H1 (cell line): ENCODE data around the gene URM1.

ENCODE experiments used
- CEBPB ChIP-seq: IDR thresholded peaks from 2 replicates; pipeline ENCODE4 v1.6.1; 2012; ENCODE audit warnings: low read depth, low read length
- EGR1 ChIP-seq: IDR thresholded peaks from 2 replicates; pipeline ENCODE4 v1.6.1; 2011; ENCODE audit warnings: low read depth, low read length, borderline replicate concordance
- EP300 ChIP-seq, 2 experiments: IDR thresholded peaks; 1 replicate in 1 of 2; 2 replicates in 1 of 2; pipeline ENCODE4 v1.6.1; 2011 to 2012; ENCODE audit warnings: low read depth in 2 of 2, low read length in 2 of 2, mild to moderate bottlenecking in 2 of 2, borderline replicate concordance in 1 of 2, inconsistent platforms in 1 of 2, moderate library complexity in 1 of 2
- EZH2 ChIP-seq: fragments of 200-600 bp; sonication (generic); IDR thresholded peaks from 2 replicates; pipeline ENCODE4 v1.7.1; 2012; ENCODE audit warnings: low read depth, mild to moderate bottlenecking, moderate library complexity, low read length, inconsistent platforms; ENCODE audit not compliant: severe bottlenecking
- KDM1A ChIP-seq: fragments of 200-600, 300-600 bp; sonication (generic); IDR thresholded peaks from 2 replicates; pipeline ENCODE4 v1.7.1; 2016; ENCODE audit warnings: mild to moderate bottlenecking, low read length, borderline replicate concordance
- POLR2AphosphoS5 ChIP-seq: IDR thresholded peaks from 2 replicates; pipeline ENCODE4 v1.6.1; 2011; ENCODE audit warnings: low read depth, low read length
- RXRA ChIP-seq: IDR thresholded peaks from 2 replicates; pipeline ENCODE4 v1.6.1; 2011; ENCODE audit warnings: low read depth, mild to moderate bottlenecking, low read length, moderate library complexity; ENCODE audit not compliant: insufficient read depth
- SP1 ChIP-seq: IDR thresholded peaks from 2 replicates; pipeline ENCODE4 v1.6.1; 2011; ENCODE audit warnings: low read depth, low read length
- SUZ12 ChIP-seq: fragments of 200-600 bp; sonication (generic); IDR thresholded peaks from 2 replicates; pipeline ENCODE4 v1.6.1; 2012; ENCODE audit warnings: mild to moderate bottlenecking, inconsistent platforms, low read length, moderate library complexity, mixed read lengths
- TCF12 ChIP-seq: IDR thresholded peaks from 2 replicates; pipeline ENCODE4 v1.6.1; 2011; ENCODE audit warnings: low read depth, mild to moderate bottlenecking, low read length
- TF ChIP-seq, protein P1 (sequence below), 3 experiments: IDR thresholded peaks; 1 replicate in 2 of 3; 2 replicates in 1 of 3; pipeline versions ENCODE4 v1.5.1 to v1.6.1; 2011; ENCODE audit warnings: low read length in 3 of 3, mild to moderate bottlenecking in 3 of 3, inconsistent platforms in 2 of 3, low read depth in 1 of 3, moderate library complexity in 1 of 3; ENCODE audit not compliant: insufficient read depth in 1 of 3; ENCODE audit errors: control extremely low read depth in 1 of 3

DNA sequence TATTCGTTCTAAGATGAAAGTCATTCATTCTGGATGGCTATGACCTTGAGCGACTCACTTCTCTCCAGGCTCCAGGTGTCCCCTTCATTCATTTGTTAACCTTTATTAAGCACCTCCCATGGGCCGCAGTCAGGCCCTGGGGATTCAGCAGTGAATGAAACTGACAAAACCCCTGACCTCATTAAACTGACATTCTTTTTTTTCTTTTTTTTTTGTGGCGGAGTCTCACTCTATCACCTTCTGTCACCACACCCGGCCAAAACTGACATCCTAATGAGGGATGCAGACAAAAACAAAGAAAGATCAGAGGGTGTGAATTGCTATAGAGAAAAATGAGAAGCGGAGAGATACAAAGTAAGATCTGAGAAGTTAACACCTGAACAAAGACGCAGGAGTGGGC is 68.1 kb downstream of the URM1 start:
- TF ChIP-seq EGR1 = no peak
- no peak for TF ChIP-seq SUZ12
- TF ChIP-seq EP300 (IDR thresholded peaks at IDR 0.05; ENCODE audit: borderline replicate concordance in 1 of 2, low read depth in 2 of 2, low read length in 2 of 2) = no peak
- TF ChIP-seq TCF12 = no peak
- TF ChIP-seq, protein P1, sequence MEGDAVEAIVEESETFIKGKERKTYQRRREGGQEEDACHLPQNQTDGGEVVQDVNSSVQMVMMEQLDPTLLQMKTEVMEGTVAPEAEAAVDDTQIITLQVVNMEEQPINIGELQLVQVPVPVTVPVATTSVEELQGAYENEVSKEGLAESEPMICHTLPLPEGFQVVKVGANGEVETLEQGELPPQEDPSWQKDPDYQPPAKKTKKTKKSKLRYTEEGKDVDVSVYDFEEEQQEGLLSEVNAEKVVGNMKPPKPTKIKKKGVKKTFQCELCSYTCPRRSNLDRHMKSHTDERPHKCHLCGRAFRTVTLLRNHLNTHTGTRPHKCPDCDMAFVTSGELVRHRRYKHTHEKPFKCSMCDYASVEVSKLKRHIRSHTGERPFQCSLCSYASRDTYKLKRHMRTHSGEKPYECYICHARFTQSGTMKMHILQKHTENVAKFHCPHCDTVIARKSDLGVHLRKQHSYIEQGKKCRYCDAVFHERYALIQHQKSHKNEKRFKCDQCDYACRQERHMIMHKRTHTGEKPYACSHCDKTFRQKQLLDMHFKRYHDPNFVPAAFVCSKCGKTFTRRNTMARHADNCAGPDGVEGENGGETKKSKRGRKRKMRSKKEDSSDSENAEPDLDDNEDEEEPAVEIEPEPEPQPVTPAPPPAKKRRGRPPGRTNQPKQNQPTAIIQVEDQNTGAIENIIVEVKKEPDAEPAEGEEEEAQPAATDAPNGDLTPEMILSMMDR (IDR thresholded peaks at IDR 0.05; ENCODE audit: control extremely low read depth in 1 of 3, insufficient read depth in 1 of 3, low read depth in 1 of 3, low read length in 3 of 3) = no peak
- no peak for TF ChIP-seq KDM1A
- no peak for TF ChIP-seq CEBPB
- TF ChIP-seq EZH2 = no peak
- no peak for TF ChIP-seq RXRA
- no peak for TF ChIP-seq POLR2AphosphoS5
- TF ChIP-seq SP1 = no peak
